Mucosa of descending colon (tissue), 3 donors: Measurements from ENCODE around the gene PEA15. TPM values are rescaled to one million over a fixed set of nuclear protein-coding genes. Genes with fewer than 3 reads are reported as not detected.

ENCODE experiments used
- ATAC-seq: fragments of 200-7000 bp; cut with Tn5 transposase; one replicate; pipeline ENCODE4 v1.9.1; 2020; ENCODE audit warnings: mild to moderate bottlenecking, moderate library complexity
- DNase-seq, 3 donors: peaks; one replicate each; pipeline ENCODE4 v3.0.0-alpha.2; 2020
- H3K36me3 ChIP-seq: fragments of 200-600 bp; one replicate; pipeline ENCODE4 v1.8.0; 2021; ENCODE audit warnings: low read depth, mild to moderate bottlenecking
- H3K4me1 ChIP-seq: fragments of 200-600 bp; one replicate; pipeline ENCODE4 v1.8.0; 2021; ENCODE audit warnings: low read depth, mild to moderate bottlenecking
- H3K4me3 ChIP-seq: fragments of 200-600 bp; one replicate; pipeline ENCODE4 v1.8.0; 2021; ENCODE audit warnings: mild to moderate bottlenecking
- H3K9me3 ChIP-seq: fragments of 200-600 bp; one replicate; pipeline ENCODE4 v1.8.0; 2021; ENCODE audit warnings: mild to moderate bottlenecking
- CTCF ChIP-seq: fragments of 200-600 bp; IDR thresholded peaks from one replicate; pipeline ENCODE4 v1.8.0; 2022; ENCODE audit warnings: antibody characterized with exemption, mild to moderate bottlenecking
- intact Hi-C, 2 donors: fragments of 100-400 bp; cut with DNase I in 1 of 2; cut with micrococcal nuclease in 1 of 2; formaldehyde crosslinking; loops; one replicate each; pipeline versions ENCODE4 v1.11.0 to v1.11.1; 2022; cut with DNase I, micrococcal nuclease
- total RNA-seq, 3 donors: library from RNA; stranded (reverse); fragmentation: NEBNext Ultra II Directional in 2 of 3; extraction: Animal tissue kit (Norgen Biotek cat#: 25700) in 2 of 3; gene quantifications; one replicate each; pipeline versions ENCODE4 v1.2.1 to v1.2.4, GENCODE V29; 2021 to 2023
- donor health status: DM: no; HTN: no; CAD: no; lungs with moderate emphysema.
- donor health status: DM: no; HTN: no; CAD: no.
- donor health status: DM: no; HTN: yes; CAD: no.

The PEA15 gene
- total RNA-seq, 3 donors from 2014 or later: 31.6 to 125 (median 36.6) TPM

- no peak for ATAC-seq
- H3K9me3 ChIP-seq: no peaks in the 10 kb centered on the region
Observed at GRCh38 chr1:160169553-160170399, 35.4 kb upstream of the PEA15 start.

DNA sequence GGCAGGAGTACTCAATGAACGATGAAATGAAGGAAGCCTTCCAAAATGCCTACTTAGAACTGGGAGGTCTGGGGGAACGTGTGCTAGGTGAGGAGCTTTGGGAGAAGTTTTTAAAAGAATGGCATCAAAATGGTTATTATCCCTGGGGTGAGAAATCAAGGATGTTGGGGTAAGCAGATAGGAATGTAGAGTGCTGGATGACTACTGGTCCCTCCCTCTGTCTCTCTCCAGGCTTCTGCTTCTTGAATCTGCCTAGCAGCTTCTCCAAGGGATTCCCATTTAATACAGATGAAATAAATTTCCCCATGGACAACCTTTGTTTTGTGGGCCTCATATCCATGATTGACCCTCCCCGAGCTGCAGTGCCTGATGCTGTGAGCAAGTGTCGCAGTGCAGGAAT lies 33.8 kb upstream of the PEA15 start:
- intact Hi-C loops: no loop called here
- no peak for TF ChIP-seq CTCF

More at GRCh38 chr1:160169553-160170399, 35.4 kb upstream of the PEA15 start:
- DNase-seq: no peak
- intact Hi-C loops: no loop called here
- Histone ChIP-seq H3K4me1 (no peaks in the 10 kb centered on the region), H3K36me3 (no peaks in the 10 kb centered on the region), H3K4me3 (no peak overlapping the region)
- no peak for TF ChIP-seq CTCF

GRCh38 chr1:160171980-160172379 lies 33.2 kb upstream of the PEA15 start:
- H3K9me3 ChIP-seq: no peaks in the 10 kb centered on the region
- DNase-seq: no peak
- intact Hi-C loops: no loop called here
- no peaks in the 10 kb centered on the region for H3K4me1 ChIP-seq
- TF ChIP-seq CTCF: no peak
- ATAC-seq: no peak
- H3K4me3 ChIP-seq: no peak overlapping the region
- no peaks in the 10 kb centered on the region for H3K36me3 ChIP-seq

More for the DNA sequence above, 33.8 kb upstream of the PEA15 start:
- Histone ChIP-seq H3K9me3 (no peaks in the 10 kb centered on the region), H3K36me3 (no peaks in the 10 kb centered on the region), H3K4me1 (no peaks in the 10 kb centered on the region), H3K4me3 (no peak overlapping the region)
- ATAC-seq: no peak
- no peak for DNase-seq

DNA sequence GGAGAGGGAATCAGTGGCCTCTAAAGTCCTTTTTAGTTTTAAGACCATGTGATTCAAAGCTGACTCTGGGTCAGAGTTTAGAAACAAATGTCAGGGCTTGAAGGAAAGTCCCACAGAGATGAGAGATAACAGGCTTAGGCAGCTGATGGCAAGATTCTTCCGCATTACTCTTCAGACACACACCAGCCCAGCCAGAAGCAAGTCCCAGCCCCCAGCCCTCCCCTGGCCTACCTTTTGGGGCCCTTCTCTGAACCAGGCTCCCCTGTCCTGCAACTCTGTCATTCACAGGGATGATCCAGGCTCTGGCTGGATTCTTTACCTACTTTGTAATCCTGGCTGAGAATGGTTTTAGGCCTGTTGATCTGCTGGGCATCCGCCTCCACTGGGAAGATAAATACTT lies 28.0 kb upstream of the PEA15 start:
- intact Hi-C loops: no loop called here
- no peaks in the 10 kb centered on the region for H3K36me3 ChIP-seq
- TF ChIP-seq CTCF: no peak
- ATAC-seq (no peak), DNase-seq (no peak)
- H3K4me3 ChIP-seq: no peak overlapping the region
- no peaks in the 10 kb centered on the region for H3K4me1 ChIP-seq
- no peaks in the 10 kb centered on the region for H3K9me3 ChIP-seq

DNA sequence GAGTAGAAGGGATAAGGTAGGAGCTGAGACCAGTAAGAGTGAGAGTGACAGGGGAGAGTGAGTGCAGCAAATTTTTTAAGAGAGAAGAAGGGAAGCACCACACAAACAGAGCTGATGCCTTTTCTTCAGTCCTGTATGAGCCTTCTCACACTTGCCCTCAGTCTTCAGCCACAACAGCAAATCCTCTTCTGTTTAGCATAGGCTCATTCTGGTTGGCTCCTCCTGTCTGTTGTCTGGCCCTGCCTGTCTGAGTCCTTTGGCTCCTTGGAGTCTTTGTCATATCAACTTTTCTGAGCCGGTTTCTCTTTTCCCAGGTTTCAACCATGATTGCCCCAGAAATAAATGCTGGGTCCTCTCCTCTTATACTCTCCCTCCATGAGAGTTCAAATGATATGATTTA lies 27.5 kb upstream of the PEA15 start:
- no peaks in the 10 kb centered on the region for H3K36me3 ChIP-seq
- intact Hi-C loops: no loop called here
- H3K4me3 ChIP-seq: no peak overlapping the region
- TF ChIP-seq CTCF: no peak
- H3K9me3 ChIP-seq: no peaks in the 10 kb centered on the region
- no peak for ATAC-seq
- DNase-seq: no peak
- H3K4me1 ChIP-seq: no peaks in the 10 kb centered on the region
